C4-2B (cell line): ENCODE measurements around the gene FNIP2.
"Not testable (repeated sequence)": the region's sequence is repeated elsewhere in the genome, so short reads cannot be mapped to it uniquely, and the experiment has no call there.

ENCODE experiments used
- H3K27ac ChIP-seq: fragments of 450-650 bp; 2 replicates; pipeline ENCODE4 v1.5.1; 2017
- CTCF ChIP-seq: fragments of 450-650 bp; conservative IDR thresholded peaks from 2 replicates; pipeline ENCODE4 v1.5.1; 2017; ENCODE audit warnings: mild to moderate bottlenecking
- ZFX ChIP-seq: fragments of 450-650 bp; IDR thresholded peaks from 2 replicates; pipeline ENCODE4 v1.6.1; 2017

The FNIP2 gene

GRCh38 chr4:158885564-158885963 is 116.7 kb downstream of the FNIP2 start:
- no peak overlapping the region for H3K27ac ChIP-seq

GRCh38 chr4:158890294-158890693 is 121.5 kb downstream of the FNIP2 start:
- no peak for TF ChIP-seq CTCF
- no peak for TF ChIP-seq ZFX
- no peak overlapping the region for H3K27ac ChIP-seq

More at GRCh38 chr4:158885564-158885963, 116.7 kb downstream of the FNIP2 start:
- no peak for TF ChIP-seq CTCF
- TF ChIP-seq ZFX: no peak

- no peak for TF ChIP-seq ZFX
- TF ChIP-seq CTCF: no peak
- H3K27ac ChIP-seq: no peak overlapping the region
Measured at GRCh38 chr4:158891256-158891655, 122.4 kb downstream of the FNIP2 start.

GRCh38 chr4:158894826-158895225 is 126.0 kb downstream of the FNIP2 start:
- H3K27ac ChIP-seq: no peak overlapping the region
- TF ChIP-seq ZFX (no peak), CTCF (no peak)

GRCh38 chr4:158895797-158896576 is 127.2 kb downstream of the FNIP2 start:
- no peak overlapping the region for H3K27ac ChIP-seq
- TF ChIP-seq CTCF (peak; percentile 34), ZFX (no peak)

GRCh38 chr4:158896577-158897238 is 127.9 kb downstream of the FNIP2 start:
- not testable (repeated sequence) for H3K27ac ChIP-seq

GRCh38 chr4:158900408-158900807 is 131.6 kb downstream of the FNIP2 start:
- not testable (repeated sequence) for H3K27ac ChIP-seq

- H3K27ac ChIP-seq: not testable (repeated sequence)
Measured at GRCh38 chr4:158902280-158903078, 133.7 kb downstream of the FNIP2 start.
